ENCODE measurements around the gene LONRF2.

Gene LONRF2

GRCh38 chr2:100291152-100291970, 30.9 kb downstream of the LONRF2 start:
- intact Hi-C loops (cut with micrococcal nuclease) = no loop called here
- Mint-ChIP-seq H3K27ac (no peak overlapping the region), H3K4me1 (ENCODE audit: low read depth) (no peaks in the 10 kb centered on the region), H3K4me3 (no peak overlapping the region), H3K9me3 (no peaks in the 10 kb centered on the region), H3K36me3 (ENCODE audit: low read depth) (no peaks in the 10 kb centered on the region), H3K27me3 (peaks cover 7% of the 10 kb centered on the region)

- Mint-ChIP-seq H3K4me3 (no peak overlapping the region), H3K27ac (no peak overlapping the region), H3K36me3 (ENCODE audit: low read depth) (no peaks in the 10 kb centered on the region), H3K9me3 (no peaks in the 10 kb centered on the region), H3K27me3 (peaks cover 10% of the 10 kb centered on the region), H3K4me1 (ENCODE audit: low read depth) (no peaks in the 10 kb centered on the region)
- intact Hi-C loops (cut with micrococcal nuclease) = no loop called here
These were observed 31.6 kb downstream of the LONRF2 start for GRCh38 chr2:100290718-100291151.

- no peaks in the 10 kb centered on the region for H3K4me1 Mint-ChIP-seq (ENCODE audit: low read depth)
- no peaks in the 10 kb centered on the region for H3K36me3 Mint-ChIP-seq (ENCODE audit: low read depth)
- H3K4me3 Mint-ChIP-seq = no peak overlapping the region
- no peaks in the 10 kb centered on the region for H3K9me3 Mint-ChIP-seq
- intact Hi-C loops (cut with micrococcal nuclease) = no loop called here
- no peak overlapping the region for H3K27ac Mint-ChIP-seq
- peaks cover 12% of the 10 kb centered on the region for H3K27me3 Mint-ChIP-seq
These were observed 33.3 kb downstream of the LONRF2 start for GRCh38 chr2:100289020-100289419.

GRCh38 chr2:100286318-100286717, 36.0 kb downstream of the LONRF2 start:
- H3K36me3 Mint-ChIP-seq (ENCODE audit: low read depth) = no peaks in the 10 kb centered on the region
- no peak overlapping the region for H3K27ac Mint-ChIP-seq
- H3K27me3 Mint-ChIP-seq = peaks cover 16% of the 10 kb centered on the region
- H3K4me3 Mint-ChIP-seq = no peak overlapping the region
- H3K4me1 Mint-ChIP-seq (ENCODE audit: low read depth) = no peaks in the 10 kb centered on the region
- H3K9me3 Mint-ChIP-seq = no peaks in the 10 kb centered on the region
- intact Hi-C loops (cut with micrococcal nuclease) = no loop called here

- H3K27ac Mint-ChIP-seq = no peak overlapping the region
- peaks cover 18% of the 10 kb centered on the region for H3K27me3 Mint-ChIP-seq
- no peaks in the 10 kb centered on the region for H3K4me1 Mint-ChIP-seq (ENCODE audit: low read depth)
- H3K9me3 Mint-ChIP-seq = no peaks in the 10 kb centered on the region
- intact Hi-C loops (cut with micrococcal nuclease) = no loop called here
- H3K4me3 Mint-ChIP-seq = no peak overlapping the region
- no peaks in the 10 kb centered on the region for H3K36me3 Mint-ChIP-seq (ENCODE audit: low read depth)
These were observed 36.6 kb downstream of the LONRF2 start for GRCh38 chr2:100285691-100286090.

GRCh38 chr2:100285011-100285410, 37.3 kb downstream of the LONRF2 start:
- no peaks in the 10 kb centered on the region for H3K4me1 Mint-ChIP-seq (ENCODE audit: low read depth)
- H3K36me3 Mint-ChIP-seq (ENCODE audit: low read depth) = no peaks in the 10 kb centered on the region
- intact Hi-C loops (cut with micrococcal nuclease) = no loop called here
- H3K27me3 Mint-ChIP-seq = peaks cover 22% of the 10 kb centered on the region
- H3K27ac Mint-ChIP-seq = no peak overlapping the region
- H3K9me3 Mint-ChIP-seq = no peaks in the 10 kb centered on the region
- no peak overlapping the region for H3K4me3 Mint-ChIP-seq

- H3K36me3 Mint-ChIP-seq (ENCODE audit: low read depth) = no peaks in the 10 kb centered on the region
- no peaks in the 10 kb centered on the region for H3K9me3 Mint-ChIP-seq
- no peak overlapping the region for H3K4me3 Mint-ChIP-seq
- peaks cover 25% of the 10 kb centered on the region for H3K27me3 Mint-ChIP-seq
- H3K4me1 Mint-ChIP-seq (ENCODE audit: low read depth) = no peaks in the 10 kb centered on the region
- intact Hi-C loops (cut with micrococcal nuclease) = no loop called here
- H3K27ac Mint-ChIP-seq = no peak overlapping the region
These were observed 38.4 kb downstream of the LONRF2 start for GRCh38 chr2:100283724-100284501.

GRCh38 chr2:100281521-100282438, 40.5 kb downstream of the LONRF2 start:
- no peak overlapping the region for H3K27ac Mint-ChIP-seq
- H3K27me3 Mint-ChIP-seq = peaks cover 27% of the 10 kb centered on the region
- no peaks in the 10 kb centered on the region for H3K4me1 Mint-ChIP-seq (ENCODE audit: low read depth)
- no peaks in the 10 kb centered on the region for H3K36me3 Mint-ChIP-seq (ENCODE audit: low read depth)
- no peak overlapping the region for H3K4me3 Mint-ChIP-seq
- intact Hi-C loops (cut with micrococcal nuclease) = no loop called here
- H3K9me3 Mint-ChIP-seq = no peaks in the 10 kb centered on the region

GRCh38 chr2:100279586-100280534, 42.4 kb downstream of the LONRF2 start:
- Mint-ChIP-seq H3K27me3 (peaks cover 17% of the 10 kb centered on the region), H3K4me1 (ENCODE audit: low read depth) (no peaks in the 10 kb centered on the region), H3K9me3 (no peaks in the 10 kb centered on the region), H3K27ac (no peak overlapping the region), H3K36me3 (ENCODE audit: low read depth) (no peaks in the 10 kb centered on the region), H3K4me3 (no peak overlapping the region)
- intact Hi-C loops (cut with micrococcal nuclease) = no loop called here

GRCh38 chr2:100278986-100279385, 43.3 kb downstream of the LONRF2 start:
- peaks cover 17% of the 10 kb centered on the region for H3K27me3 Mint-ChIP-seq
- H3K4me3 Mint-ChIP-seq = no peak overlapping the region
- H3K9me3 Mint-ChIP-seq = no peaks in the 10 kb centered on the region
- H3K27ac Mint-ChIP-seq = no peak overlapping the region
- H3K36me3 Mint-ChIP-seq (ENCODE audit: low read depth) = no peaks in the 10 kb centered on the region
- intact Hi-C loops (cut with micrococcal nuclease) = no loop called here
- peaks cover 2% of the 10 kb centered on the region for H3K4me1 Mint-ChIP-seq (ENCODE audit: low read depth)

GRCh38 chr2:100278501-100278900, 43.8 kb downstream of the LONRF2 start:
- intact Hi-C loops (cut with micrococcal nuclease) = no loop called here
- Mint-ChIP-seq H3K4me3 (no peak overlapping the region), H3K36me3 (ENCODE audit: low read depth) (no peaks in the 10 kb centered on the region), H3K9me3 (no peaks in the 10 kb centered on the region), H3K27me3 (peaks cover 17% of the 10 kb centered on the region), H3K4me1 (ENCODE audit: low read depth) (peaks cover 4% of the 10 kb centered on the region), H3K27ac (no peak overlapping the region)

GRCh38 chr2:100277540-100278207, 44.6 kb downstream of the LONRF2 start:
- intact Hi-C loops (cut with micrococcal nuclease) = no loop called here
- Mint-ChIP-seq H3K27me3 (peaks cover 17% of the 10 kb centered on the region), H3K27ac (no peak overlapping the region), H3K4me1 (ENCODE audit: low read depth) (peaks cover 4% of the 10 kb centered on the region), H3K9me3 (no peaks in the 10 kb centered on the region), H3K4me3 (no peak overlapping the region), H3K36me3 (ENCODE audit: low read depth) (no peaks in the 10 kb centered on the region)

All from dendritic cell treated with granulocyte-macrophage colony-stimulating factor and Interleukin-4, amounts not matched to agents 40 ng/mL and 50 ng/mL, for 4 days (primary cell).